ENCODE data around the gene NCAPD2.

NCAPD2 gene

GRCh38 chr12:6461401-6462233 is 32.3 kb upstream of the NCAPD2 start:
- no peak for TF ChIP-seq CTCF (IDR thresholded peaks at IDR 0.05; ENCODE audit: insufficient read depth, low read depth, low read length, missing control alignments)
- peak overlapping the region; percentile 53 for H3K4me3 ChIP-seq (ENCODE audit: low read depth, low read length)
- DNase-seq (ENCODE audit: low read depth), result peak; percentile 96

- no peak for DNase-seq (ENCODE audit: low read depth)
- TF ChIP-seq CTCF (IDR thresholded peaks at IDR 0.05; ENCODE audit: insufficient read depth, low read depth, low read length, missing control alignments), result no peak
- peak overlapping the region; percentile 53 for H3K4me3 ChIP-seq (ENCODE audit: low read depth, low read length)
Observed at GRCh38 chr12:6462234-6462995, 31.5 kb upstream of the NCAPD2 start.

- no peak overlapping the region for H3K4me3 ChIP-seq (ENCODE audit: low read depth, low read length)
- no peak for DNase-seq (ENCODE audit: low read depth)
- TF ChIP-seq CTCF (IDR thresholded peaks at IDR 0.05; ENCODE audit: insufficient read depth, low read depth, low read length, missing control alignments), result no peak
Observed at GRCh38 chr12:6463216-6463615, 30.7 kb upstream of the NCAPD2 start.

GRCh38 chr12:6463858-6464257 is 30.0 kb upstream of the NCAPD2 start:
- DNase-seq (ENCODE audit: low read depth), result no peak
- no peak for TF ChIP-seq CTCF (IDR thresholded peaks at IDR 0.05; ENCODE audit: insufficient read depth, low read depth, low read length, missing control alignments)
- no peak overlapping the region for H3K4me3 ChIP-seq (ENCODE audit: low read depth, low read length)

- H3K4me3 ChIP-seq (ENCODE audit: low read depth, low read length), result no peak overlapping the region
- no peak for DNase-seq (ENCODE audit: low read depth)
- TF ChIP-seq CTCF (IDR thresholded peaks at IDR 0.05; ENCODE audit: insufficient read depth, low read depth, low read length, missing control alignments), result no peak
Observed at GRCh38 chr12:6464531-6464930, 29.4 kb upstream of the NCAPD2 start.

GRCh38 chr12:6465467-6466183 is 28.3 kb upstream of the NCAPD2 start:
- peak; percentile 70 for DNase-seq (ENCODE audit: low read depth)
- peak; percentile 92 for TF ChIP-seq CTCF (IDR thresholded peaks at IDR 0.05; ENCODE audit: insufficient read depth, low read depth, low read length, missing control alignments)
- H3K4me3 ChIP-seq (ENCODE audit: low read depth, low read length), result no peak overlapping the region
